NCI-H524 treated with DMSO at 0.1 percent for 48 hours (cell line): ENCODE data around the gene KCNJ6.

ENCODE experiments used
- DNase-seq: peaks from one replicate; lab custom pipeline; 2025; lab: John Stamatoyannopoulos, UW

KCNJ6 gene

GRCh38 chr21:37642493-37642892 lies 273.8 kb downstream of the KCNJ6 start:
- DNase-seq, result no peak

GRCh38 chr21:37639756-37640155 lies 276.5 kb downstream of the KCNJ6 start:
- DNase-seq, result no peak

- DNase-seq, result no peak
Measured at GRCh38 chr21:37636152-37636860, 280.0 kb downstream of the KCNJ6 start.

GRCh38 chr21:37631319-37632117 lies 284.7 kb downstream of the KCNJ6 start:
- no peak for DNase-seq

GRCh38 chr21:37630872-37631271 lies 285.4 kb downstream of the KCNJ6 start:
- no peak for DNase-seq

- no peak for DNase-seq
Measured at GRCh38 chr21:37628362-37628761, 287.9 kb downstream of the KCNJ6 start.

GRCh38 chr21:37627561-37627960 lies 288.7 kb downstream of the KCNJ6 start:
- DNase-seq, result no peak

- DNase-seq, result no peak
Measured at GRCh38 chr21:37627074-37627473, 289.2 kb downstream of the KCNJ6 start.

- DNase-seq, result no peak
Measured at GRCh38 chr21:37626320-37626719, 289.9 kb downstream of the KCNJ6 start.

GRCh38 chr21:37623689-37624088 lies 292.6 kb downstream of the KCNJ6 start:
- no peak for DNase-seq

- no peak for DNase-seq
Measured at GRCh38 chr21:37623183-37623582, 293.1 kb downstream of the KCNJ6 start.

- no peak for DNase-seq
Measured at GRCh38 chr21:37622755-37623154, 293.5 kb downstream of the KCNJ6 start.

- DNase-seq, result no peak
Measured at GRCh38 chr21:37620401-37620800, 295.9 kb downstream of the KCNJ6 start.

- DNase-seq, result no peak
Measured at GRCh38 chr21:37619464-37619974, 296.7 kb downstream of the KCNJ6 start.

GRCh38 chr21:37618081-37618480 lies 298.2 kb downstream of the KCNJ6 start:
- no peak for DNase-seq

GRCh38 chr21:37615962-37616361 lies 300.3 kb downstream of the KCNJ6 start:
- no peak for DNase-seq

- no peak for DNase-seq
Measured at GRCh38 chr21:37614351-37614875, 301.8 kb downstream of the KCNJ6 start.

GRCh38 chr21:37607081-37607480 lies 309.2 kb downstream of the KCNJ6 start:
- DNase-seq, result no peak

GRCh38 chr21:37606549-37606948 lies 309.7 kb downstream of the KCNJ6 start:
- no peak for DNase-seq

- no peak for DNase-seq
Measured at GRCh38 chr21:37605006-37605405, 311.3 kb downstream of the KCNJ6 start.

GRCh38 chr21:37603129-37603528 lies 313.1 kb downstream of the KCNJ6 start:
- no peak for DNase-seq

GRCh38 chr21:37601915-37602314 lies 314.3 kb downstream of the KCNJ6 start:
- DNase-seq, result no peak

GRCh38 chr21:37601027-37601426 lies 315.2 kb downstream of the KCNJ6 start:
- no peak for DNase-seq
